HG03575 (cell line): ENCODE data around the gene LYPD3.
"Not testable (repeated sequence)": the region's sequence is repeated elsewhere in the genome, so short reads cannot be mapped to it uniquely, and the experiment has no call there.

Experiments
- ATAC-seq: cut with Tn5 transposase; IDR thresholded peaks from one replicate; pipeline ENCODE4 v1.9.1; 2021; ENCODE audit not compliant: unreplicated experiment, insufficient number of reproducible peaks, low FRiP score; ENCODE audit errors: extremely low read depth

Gene LYPD3

GRCh38 chr19:43466793-43467192 lies 1.4 kb upstream of the LYPD3 start:
- no peak for ATAC-seq

- ATAC-seq = no peak
Measured at GRCh38 chr19:43464134-43464775, 1.2 kb downstream of the LYPD3 start.

GRCh38 chr19:43463381-43464133 lies 1.9 kb downstream of the LYPD3 start:
- no peak for ATAC-seq

GRCh38 chr19:43462785-43463380 lies 2.5 kb downstream of the LYPD3 start:
- ATAC-seq = no peak

GRCh38 chr19:43462383-43462782 lies 3.0 kb downstream of the LYPD3 start:
- no peak for ATAC-seq

GRCh38 chr19:43461303-43461702 lies 4.1 kb downstream of the LYPD3 start:
- no peak for ATAC-seq

- no peak for ATAC-seq
Measured at GRCh38 chr19:43460362-43461016, 4.9 kb downstream of the LYPD3 start.

- ATAC-seq = no peak
Measured at GRCh38 chr19:43457809-43458208, 7.6 kb downstream of the LYPD3 start.

GRCh38 chr19:43455321-43456113 lies 9.9 kb downstream of the LYPD3 start:
- no peak for ATAC-seq

- no peak for ATAC-seq
Measured at GRCh38 chr19:43454031-43454430, 11.4 kb downstream of the LYPD3 start.

- ATAC-seq = no peak
Measured at GRCh38 chr19:43452582-43452981, 12.8 kb downstream of the LYPD3 start.

- no peak for ATAC-seq
Measured at GRCh38 chr19:43450545-43450997, 14.8 kb downstream of the LYPD3 start.

GRCh38 chr19:43447655-43448054 lies 17.8 kb downstream of the LYPD3 start:
- no peak for ATAC-seq

- ATAC-seq = no peak
Measured at GRCh38 chr19:43446746-43447489, 18.5 kb downstream of the LYPD3 start.

GRCh38 chr19:43445426-43445825 lies 20.0 kb downstream of the LYPD3 start:
- ATAC-seq = no peak

- ATAC-seq = no peak
Measured at GRCh38 chr19:43444531-43445287, 20.7 kb downstream of the LYPD3 start.

- ATAC-seq = not testable (repeated sequence)
Measured at GRCh38 chr19:43444091-43444490, 21.3 kb downstream of the LYPD3 start.

GRCh38 chr19:43441716-43442115 lies 23.7 kb downstream of the LYPD3 start:
- ATAC-seq = no peak
